Measurements from ENCODE around the gene LPCAT3.

LPCAT3 gene

DNA sequence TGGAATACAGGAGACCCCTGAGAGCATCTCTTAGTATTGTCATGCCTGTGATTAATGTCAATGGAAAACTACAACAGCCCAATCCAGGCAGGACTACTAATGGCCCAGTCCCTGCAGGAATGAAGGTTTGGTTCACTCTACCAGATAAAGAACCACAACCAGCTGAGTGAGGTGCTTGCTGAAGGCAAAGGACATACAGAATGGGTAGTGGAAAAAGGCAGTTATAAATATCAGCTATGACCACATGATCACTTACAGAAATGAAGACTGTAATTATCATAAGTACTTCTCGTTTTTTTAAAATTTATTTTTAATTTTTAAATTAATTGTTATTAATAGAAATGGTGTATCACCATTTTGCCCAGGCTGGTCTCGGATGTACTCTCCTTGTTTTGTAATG lies 17.2 kb upstream of the LPCAT3 start:
- no peaks in the 10 kb centered on the region for H3K79me2 ChIP-seq (ENCODE audit: insufficient read depth, low read length)

GRCh38 chr12:7034464-7034863 lies 16.2 kb upstream of the LPCAT3 start:
- Histone ChIP-seq H3K27me3 (ENCODE audit: insufficient read depth, low read length, poor library complexity, severe bottlenecking) (no peaks in the 10 kb centered on the region), H3K36me3 (ENCODE audit: insufficient read depth, low read length) (no peaks in the 10 kb centered on the region), H3K4me2 (ENCODE audit: low read depth, low read length, poor library complexity, severe bottlenecking) (no peak overlapping the region), H3K9ac (ENCODE audit: low read depth, low read length, poor library complexity, severe bottlenecking) (no peak overlapping the region), H3K4me1 (ENCODE audit: insufficient read depth, low read length, poor library complexity, severe bottlenecking) (peaks cover 4% of the 10 kb centered on the region), H4K20me1 (ENCODE audit: insufficient read depth, low read length, poor library complexity, severe bottlenecking) (no peaks in the 10 kb centered on the region), H3K79me2 (ENCODE audit: insufficient read depth, low read length) (no peaks in the 10 kb centered on the region), H3K9me2 (replicated peaks; ENCODE audit: low read depth, low read length) (no peaks in the 10 kb centered on the region), H3K9me3 (ENCODE audit: insufficient read depth, low read depth, low read length) (no peaks in the 10 kb centered on the region), H3F3A (ENCODE audit: low read depth) (no peaks in the 10 kb centered on the region), H3K4me3 (ENCODE audit: low read length, poor library complexity, severe bottlenecking) (no peak overlapping the region), H2AFZ (ENCODE audit: low read length) (no peak overlapping the region)
- TF ChIP-seq CTCF (conservative IDR thresholded peaks at IDR 0.05; ENCODE audit: low read length) = no peak
- TF ChIP-seq EZH2phosphoT487 (IDR thresholded peaks at IDR 0.05; ENCODE audit: borderline replicate concordance) = no peak

More for the DNA sequence above, 17.2 kb upstream of the LPCAT3 start:
- Histone ChIP-seq H3K4me2 (ENCODE audit: low read depth, low read length, poor library complexity, severe bottlenecking) (no peak overlapping the region), H3K36me3 (ENCODE audit: insufficient read depth, low read length) (no peaks in the 10 kb centered on the region), H3K4me3 (ENCODE audit: low read length, poor library complexity, severe bottlenecking) (no peak overlapping the region), H3K27me3 (ENCODE audit: insufficient read depth, low read length, poor library complexity, severe bottlenecking) (no peaks in the 10 kb centered on the region), H3F3A (ENCODE audit: low read depth) (no peaks in the 10 kb centered on the region), H3K9me2 (replicated peaks; ENCODE audit: low read depth, low read length) (no peaks in the 10 kb centered on the region), H3K9me3 (ENCODE audit: insufficient read depth, low read depth, low read length) (no peaks in the 10 kb centered on the region), H2AFZ (ENCODE audit: low read length) (no peak overlapping the region), H3K9ac (ENCODE audit: low read depth, low read length, poor library complexity, severe bottlenecking) (no peak overlapping the region), H3K4me1 (ENCODE audit: insufficient read depth, low read length, poor library complexity, severe bottlenecking) (peaks cover 4% of the 10 kb centered on the region), H4K20me1 (ENCODE audit: insufficient read depth, low read length, poor library complexity, severe bottlenecking) (no peaks in the 10 kb centered on the region)
- no peak for TF ChIP-seq CTCF (conservative IDR thresholded peaks at IDR 0.05; ENCODE audit: low read length)
- TF ChIP-seq EZH2phosphoT487 (IDR thresholded peaks at IDR 0.05; ENCODE audit: borderline replicate concordance) = no peak

DNA sequence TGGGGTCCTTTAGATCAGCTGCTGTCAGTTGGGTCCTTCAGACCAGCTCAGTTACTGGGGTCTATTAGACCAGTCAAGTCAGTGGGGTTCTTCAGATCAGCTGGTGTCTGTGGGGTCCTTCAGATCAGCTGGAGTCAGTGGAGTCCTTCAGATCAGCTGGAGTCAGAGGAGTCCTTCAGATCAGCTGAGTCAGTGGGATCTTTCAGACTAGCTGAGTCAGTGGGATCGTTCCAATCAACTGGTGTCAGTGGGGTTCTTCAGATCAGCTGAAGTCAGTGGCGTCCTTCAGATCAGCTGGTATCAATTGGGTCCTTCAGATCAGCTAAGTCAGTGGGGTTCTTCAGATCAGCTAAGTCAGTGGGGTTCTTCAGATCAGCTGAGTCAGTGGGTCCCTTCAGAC lies 14.7 kb upstream of the LPCAT3 start:
- no peaks in the 10 kb centered on the region for H3K36me3 ChIP-seq (ENCODE audit: insufficient read depth, low read length)
- H3K4me2 ChIP-seq (ENCODE audit: low read depth, low read length, poor library complexity, severe bottlenecking) = no peak overlapping the region
- no peak overlapping the region for H3K9ac ChIP-seq (ENCODE audit: low read depth, low read length, poor library complexity, severe bottlenecking)
- peaks cover 4% of the 10 kb centered on the region for H3K4me1 ChIP-seq (ENCODE audit: insufficient read depth, low read length, poor library complexity, severe bottlenecking)
- no peaks in the 10 kb centered on the region for H3K9me3 ChIP-seq (ENCODE audit: insufficient read depth, low read depth, low read length)
- TF ChIP-seq CTCF (conservative IDR thresholded peaks at IDR 0.05; ENCODE audit: low read length) = no peak
- TF ChIP-seq EZH2phosphoT487 (IDR thresholded peaks at IDR 0.05; ENCODE audit: borderline replicate concordance) = no peak
- no peaks in the 10 kb centered on the region for H3K9me2 ChIP-seq (replicated peaks; ENCODE audit: low read depth, low read length)
- H4K20me1 ChIP-seq (ENCODE audit: insufficient read depth, low read length, poor library complexity, severe bottlenecking) = no peaks in the 10 kb centered on the region
- H3F3A ChIP-seq (ENCODE audit: low read depth) = no peaks in the 10 kb centered on the region
- no peak overlapping the region for H2AFZ ChIP-seq (ENCODE audit: low read length)
- no peaks in the 10 kb centered on the region for H3K27me3 ChIP-seq (ENCODE audit: insufficient read depth, low read length, poor library complexity, severe bottlenecking)
- no peaks in the 10 kb centered on the region for H3K79me2 ChIP-seq (ENCODE audit: insufficient read depth, low read length)
- no peak overlapping the region for H3K4me3 ChIP-seq (ENCODE audit: low read length, poor library complexity, severe bottlenecking)
